Lower leg skin (tissue), 3 donors: ENCODE results near the gene TAGLN.

Experiments
- CTCF ChIP-seq, 3 donors: fragments of 450-650 bp; IDR thresholded peaks; one replicate each; pipeline ENCODE4 v1.5.1; 2016; ENCODE audit warnings: antibody characterized with exemption in 3 of 3, mild to moderate bottlenecking in 3 of 3, moderate library complexity in 2 of 3
- POLR2A ChIP-seq, 2 donors: fragments of 450-650 bp; IDR thresholded peaks; one replicate each; pipeline ENCODE4 v1.6.1; 2016 to 2017; ENCODE audit warnings: antibody characterized with exemption in 2 of 2, mild to moderate bottlenecking in 1 of 2, moderate library complexity in 1 of 2

GRCh38 chr11:117175781-117176180 is 23.4 kb upstream of the TAGLN start:
- no peak for TF ChIP-seq CTCF (IDR thresholded peaks at IDR 0.05)
- no peak for TF ChIP-seq POLR2A (IDR thresholded peaks at IDR 0.05)
